GM12892 (cell line): ENCODE data around the gene PEX14.
A peak's percentile ranks its signal among the peaks of the same experiment; 100 is the strongest.

Experiments used
- DNase-seq: peaks from one replicate; pipeline ENCODE4 v3.0.0; 2011; ENCODE audit not compliant: insufficient read length
- FAIRE-seq: peaks from 2 replicates; lab custom pipeline; 2011; peaks lifted over from hg19 to GRCh38; lab: Jason Lieb, UNC
- POLR2A ChIP-seq: IDR thresholded peaks from 2 replicates; pipeline ENCODE4 v1.6.1; 2011; ENCODE audit warnings: low read depth, low read length, control low read depth
- POLR2AphosphoS5 ChIP-seq: IDR thresholded peaks from 2 replicates; pipeline ENCODE4 v1.6.1; 2011; ENCODE audit warnings: low read depth, low read length, control low read depth
- TAF1 ChIP-seq: IDR thresholded peaks from 2 replicates; pipeline ENCODE4 v1.6.1; 2011; ENCODE audit warnings: low read depth, mild to moderate bottlenecking, control low read depth, low read length, borderline replicate concordance

Gene PEX14

DNA sequence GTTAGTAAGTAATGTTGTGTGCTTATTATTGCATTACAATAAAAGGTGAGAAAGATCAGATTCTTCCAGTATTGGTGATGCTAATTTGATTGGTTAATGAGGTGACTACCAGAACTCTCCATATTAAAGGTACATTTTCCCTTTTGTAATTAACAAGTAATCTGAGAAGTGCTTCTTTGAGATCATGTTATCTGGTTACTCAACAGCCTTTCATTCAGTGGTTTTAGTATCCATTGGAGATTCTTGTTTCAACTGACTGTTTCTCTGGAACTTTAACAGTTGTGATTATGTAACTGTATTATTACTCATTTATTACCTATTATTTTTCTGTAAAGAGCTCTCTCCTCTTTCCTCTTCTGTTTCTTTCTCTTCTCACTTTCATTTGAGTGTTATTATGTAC, 86.7 kb downstream of the PEX14 start:
- no peak for FAIRE-seq

DNA sequence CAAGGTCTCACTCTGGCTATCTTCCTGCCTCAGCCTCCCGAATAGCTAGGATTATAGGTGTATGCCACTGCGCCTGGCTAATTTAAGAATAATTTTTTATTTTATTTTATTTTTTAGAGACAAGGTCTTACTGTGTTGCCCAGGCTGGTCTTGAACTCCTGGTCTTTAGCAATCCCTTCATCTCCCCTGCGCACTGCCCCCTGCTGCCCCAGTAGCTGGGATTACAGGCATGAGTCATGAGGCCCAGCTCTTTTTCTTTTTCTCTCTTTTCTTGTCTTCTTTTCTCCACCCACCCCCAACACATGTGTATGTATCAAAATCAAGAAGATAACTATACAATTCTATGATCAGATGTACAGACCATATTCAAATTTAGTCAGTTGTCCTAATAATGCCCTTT, 87.2 kb downstream of the PEX14 start:
- FAIRE-seq: no peak
- no peak for TF ChIP-seq POLR2A
- TF ChIP-seq POLR2AphosphoS5: no peak
- no peak for DNase-seq

More for the DNA sequence above, 86.7 kb downstream of the PEX14 start:
- TF ChIP-seq TAF1 (no peak), POLR2AphosphoS5 (no peak), POLR2A (no peak)
- DNase-seq: no peak

DNA sequence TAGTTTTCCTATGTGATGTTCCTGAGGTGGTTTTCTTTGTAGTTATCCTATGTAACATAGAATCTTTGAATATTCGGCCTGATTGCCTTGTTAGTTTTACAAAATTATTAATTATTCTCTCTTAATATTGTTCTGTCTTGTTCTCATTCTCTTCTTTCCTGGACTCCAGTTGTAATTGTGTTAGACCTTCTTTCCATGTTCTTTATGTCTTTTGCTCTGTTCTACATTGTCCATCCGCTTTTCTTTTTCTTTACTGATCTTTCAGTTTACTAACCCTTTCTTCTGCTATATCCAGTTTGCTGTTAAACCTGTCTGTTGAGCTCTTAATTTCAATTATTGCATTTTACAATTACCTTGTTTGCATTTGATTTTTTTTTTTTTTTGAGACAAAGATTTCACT, 89.3 kb downstream of the PEX14 start:
- DNase-seq (no peak), FAIRE-seq (no peak)
- TF ChIP-seq TAF1: no peak
- no peak for TF ChIP-seq POLR2A
- no peak for TF ChIP-seq POLR2AphosphoS5

DNA sequence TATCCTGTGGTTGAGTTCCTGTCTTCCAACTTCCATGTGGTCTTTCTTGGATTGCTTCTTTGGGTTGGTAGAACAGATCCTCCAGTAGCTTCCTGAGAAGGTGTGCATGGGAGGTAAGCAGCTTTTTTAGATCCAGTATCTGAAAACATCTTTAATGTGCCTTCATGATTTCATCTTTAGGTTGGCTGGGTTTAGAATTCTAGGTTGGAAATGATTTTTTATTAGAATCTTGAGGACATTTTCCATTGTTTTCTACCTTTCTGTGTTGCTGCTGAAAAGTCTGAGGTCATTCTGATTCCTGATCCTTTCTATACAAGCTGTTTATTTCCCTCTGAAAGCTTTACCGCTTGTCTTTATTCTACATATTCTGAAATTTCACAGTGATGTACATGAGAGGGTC, 94.8 kb downstream of the PEX14 start:
- DNase-seq: no peak
- FAIRE-seq: no peak
- TF ChIP-seq POLR2A: no peak
- TF ChIP-seq TAF1: no peak

DNA sequence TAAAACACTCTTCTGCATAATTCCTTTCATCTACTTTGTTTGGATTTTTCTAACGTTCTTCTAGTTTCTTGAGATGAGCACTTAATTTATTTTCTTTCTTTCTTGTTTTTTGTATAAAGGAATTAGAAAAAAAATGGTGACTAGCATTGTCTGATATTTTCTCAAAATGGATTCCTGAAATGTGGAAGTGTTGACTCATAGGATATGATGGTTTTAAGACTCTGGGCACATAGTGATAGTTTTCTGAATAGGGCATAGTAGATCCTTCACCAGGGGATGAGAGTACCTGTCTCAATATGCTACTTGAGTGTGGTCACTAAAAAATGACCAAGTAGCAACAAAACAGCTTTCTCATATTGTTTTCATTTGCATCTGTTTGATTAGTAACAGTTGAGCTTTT, 100.9 kb downstream of the PEX14 start:
- TF ChIP-seq POLR2A: no peak
- TF ChIP-seq POLR2AphosphoS5: no peak
- TF ChIP-seq TAF1: no peak
- no peak for FAIRE-seq
- DNase-seq: no peak

DNA sequence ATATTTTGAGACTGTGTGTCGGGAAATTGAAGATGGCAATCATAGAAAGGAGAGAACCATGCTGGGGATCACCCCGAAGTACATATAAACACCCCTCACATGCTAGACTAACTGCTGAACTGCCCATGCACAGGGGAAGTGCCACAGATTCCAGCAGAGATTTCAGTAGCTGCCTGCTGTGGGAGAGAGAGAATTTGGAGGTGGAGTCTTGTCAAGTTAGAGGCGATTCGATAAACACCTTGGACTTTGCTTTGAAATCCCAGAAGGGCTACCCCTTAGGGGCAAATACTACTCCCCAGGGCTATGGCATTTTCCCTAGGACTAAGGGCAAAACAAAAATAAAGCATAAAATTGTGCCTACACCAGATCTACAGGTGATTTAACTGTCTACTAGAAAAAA, 103.3 kb downstream of the PEX14 start:
- DNase-seq (no peak), FAIRE-seq (no peak)
- no peak for TF ChIP-seq TAF1
- no peak for TF ChIP-seq POLR2A
- TF ChIP-seq POLR2AphosphoS5: no peak

DNA sequence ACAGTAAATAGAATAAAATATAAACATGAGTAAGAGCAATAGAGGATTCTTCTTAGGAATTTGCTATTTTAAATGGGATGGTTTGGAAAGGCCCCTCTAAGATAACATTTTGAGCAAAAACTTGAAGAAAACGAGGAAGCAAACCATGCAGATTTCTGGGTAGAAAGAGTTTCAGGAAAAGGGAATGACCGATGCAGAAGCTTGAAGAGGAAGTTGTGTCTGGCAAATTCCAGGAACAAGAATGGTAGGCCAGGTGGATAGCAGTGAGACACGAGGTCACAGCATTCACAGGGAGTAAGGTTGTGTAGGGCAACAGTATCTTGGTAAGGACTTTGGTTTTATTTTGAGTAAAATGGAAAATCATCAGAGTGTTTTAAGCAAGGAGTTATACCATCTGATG, 108.9 kb downstream of the PEX14 start:
- no peak for DNase-seq
- TF ChIP-seq POLR2AphosphoS5 (no peak), POLR2A (no peak), TAF1 (no peak)
- FAIRE-seq: no peak

DNA sequence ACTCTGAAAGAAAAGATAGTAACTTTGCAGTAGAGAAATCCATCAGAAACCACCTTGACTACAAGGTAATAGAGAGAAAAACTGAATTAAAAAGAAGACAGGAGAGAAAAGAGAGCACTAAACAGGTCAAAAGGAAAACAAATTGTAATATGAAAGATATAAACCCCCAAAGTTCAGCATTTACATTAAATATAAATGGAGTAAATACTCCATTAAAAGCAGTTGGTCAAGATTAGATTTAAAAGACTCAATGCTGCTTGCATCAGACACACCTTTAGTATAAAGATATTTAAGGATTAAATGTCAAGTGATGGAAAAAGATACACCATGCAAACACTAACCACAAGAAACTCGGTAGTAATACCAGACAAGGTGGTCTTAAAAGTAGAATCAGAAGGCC, 110.5 kb downstream of the PEX14 start:
- no peak for FAIRE-seq
- no peak for TF ChIP-seq POLR2A
- TF ChIP-seq POLR2AphosphoS5: no peak
- no peak for TF ChIP-seq TAF1
- no peak for DNase-seq

DNA sequence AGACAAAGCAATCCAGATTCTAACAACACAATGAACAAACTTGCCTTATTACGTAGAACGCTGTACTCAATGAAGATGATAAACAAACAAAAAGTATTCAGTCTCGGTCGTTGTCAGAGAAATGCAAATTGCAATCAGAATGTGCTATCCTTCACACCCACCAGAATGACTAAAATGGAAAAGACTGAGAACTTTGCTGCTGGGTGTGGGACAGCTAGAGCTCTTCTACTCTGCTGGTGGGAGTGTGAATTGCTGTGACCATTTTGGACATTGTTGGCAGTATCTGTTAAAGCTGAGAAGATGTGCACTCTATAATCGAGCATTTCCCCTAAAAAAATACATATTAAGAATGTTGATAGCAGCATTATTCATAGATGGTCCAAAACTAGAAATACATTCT, 111.4 kb downstream of the PEX14 start:
- peak; percentile 88 for FAIRE-seq
- TF ChIP-seq POLR2AphosphoS5 (no peak), POLR2A (no peak), TAF1 (no peak)
- DNase-seq: no peak

DNA sequence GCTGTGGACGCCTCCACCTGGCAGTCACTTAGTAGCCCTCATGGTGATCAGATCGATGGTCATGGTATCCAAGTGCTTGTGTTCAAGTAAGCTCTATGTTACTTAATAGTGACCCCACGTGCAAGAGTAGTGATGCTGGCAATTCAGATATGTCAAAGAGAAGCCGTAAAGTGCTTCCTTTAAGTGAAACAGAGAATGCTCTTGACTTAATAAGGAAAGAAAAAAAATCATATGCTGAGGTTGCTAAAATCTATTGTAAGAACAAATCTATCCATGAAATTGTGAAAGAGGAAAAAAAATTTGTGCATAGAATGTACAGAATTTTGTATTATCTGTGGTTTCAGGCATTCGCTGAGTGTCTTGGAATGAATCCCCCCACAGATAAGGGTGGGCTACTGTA, 113.9 kb downstream of the PEX14 start:
- FAIRE-seq: no peak

DNA sequence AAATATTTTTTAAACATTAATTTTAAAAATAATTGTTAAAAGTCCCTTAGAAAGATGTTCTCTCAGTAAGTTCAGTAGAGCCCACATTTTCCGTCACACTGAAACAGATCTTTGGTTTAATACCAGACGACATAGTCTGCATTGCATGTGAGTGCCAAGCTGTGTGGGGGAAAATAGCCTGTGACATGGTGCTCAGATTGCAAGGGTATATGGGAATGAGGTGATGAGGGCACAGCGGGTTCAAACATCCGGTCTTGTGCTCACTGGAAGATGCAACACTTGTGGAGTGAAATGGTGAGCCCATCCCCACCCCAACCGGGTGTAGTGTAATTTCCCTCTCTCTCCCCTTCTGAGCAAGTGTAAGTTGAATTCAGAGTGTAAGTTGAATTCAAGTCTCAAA, 114.3 kb downstream of the PEX14 start:
- TF ChIP-seq POLR2A (no peak), POLR2AphosphoS5 (no peak), TAF1 (no peak)
- DNase-seq (no peak), FAIRE-seq (no peak)

More for the DNA sequence above, 113.9 kb downstream of the PEX14 start:
- DNase-seq: no peak
- TF ChIP-seq POLR2AphosphoS5: no peak
- TF ChIP-seq POLR2A: no peak
- no peak for TF ChIP-seq TAF1

DNA sequence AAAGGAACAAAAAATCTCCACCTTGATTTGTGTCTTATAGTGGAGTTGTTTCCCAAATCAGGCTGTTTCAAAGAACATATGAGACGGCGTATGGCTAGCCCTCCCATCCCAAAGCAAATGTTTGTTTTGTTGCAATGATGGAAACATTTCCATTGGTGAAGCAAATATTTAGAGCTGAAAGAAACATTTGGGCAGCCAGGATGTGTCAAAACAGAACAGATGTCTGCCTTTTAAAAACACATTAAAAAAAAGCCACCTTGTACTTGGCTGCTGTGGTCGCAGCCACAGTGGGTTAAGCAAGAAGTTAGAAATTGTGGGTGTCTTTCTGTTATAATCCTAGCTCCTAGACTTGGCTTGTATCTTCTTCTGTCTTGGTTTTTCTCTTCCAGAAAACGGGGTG, 116.3 kb downstream of the PEX14 start:
- FAIRE-seq (no peak), DNase-seq (no peak)
- no peak for TF ChIP-seq POLR2A
- TF ChIP-seq TAF1: no peak
- no peak for TF ChIP-seq POLR2AphosphoS5

DNA sequence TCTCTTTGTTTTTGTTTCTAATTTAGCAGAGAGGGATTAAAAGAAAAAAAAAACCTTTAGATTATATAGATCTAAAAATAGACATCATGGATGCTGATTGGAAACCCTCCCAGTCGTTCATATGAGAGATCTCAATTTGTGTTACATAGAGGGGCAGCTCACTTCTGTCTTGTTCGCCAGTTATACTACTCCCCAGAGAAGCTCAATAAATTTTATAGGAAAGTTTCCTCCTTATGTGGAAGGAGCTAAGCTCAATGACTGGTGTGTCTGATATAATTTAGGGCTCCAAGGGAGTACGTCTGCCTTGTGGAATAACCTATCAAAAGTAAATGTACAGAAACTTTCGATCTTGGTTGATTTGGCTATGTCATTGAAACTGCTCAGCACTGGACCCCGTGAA, 117.6 kb downstream of the PEX14 start:
- TF ChIP-seq POLR2A (no peak), POLR2AphosphoS5 (no peak), TAF1 (no peak)
- FAIRE-seq (no peak), DNase-seq (no peak)
